GM23338 (cell line): ENCODE data around the gene CTDSP1. TPM values are rescaled to one million over a fixed set of nuclear protein-coding genes. Genes with fewer than 3 reads are reported as not detected.

Source experiments
- ATAC-seq: fragments of 200-7000 bp; cut with Tn5 transposase; 3 replicates; pipeline ENCODE4 v1.9.1; 2020
- DNase-seq: peaks from one replicate; pipeline ENCODE4 v3.0.0-alpha.2; 2015; ENCODE audit warnings: low spot score
- H2AFZ ChIP-seq: fragments of 200-600 bp; sonication (generic); 2 replicates; pipeline ENCODE4 v1.8.0; 2016; ENCODE audit warnings: antibody characterized with exemption, mild to moderate bottlenecking, moderate library complexity
- H3F3A ChIP-seq: fragments of 200-600 bp; sonication (generic); replicated peaks from 2 replicates; pipeline ENCODE4 v1.8.0; 2017; ENCODE audit warnings: antibody characterized with exemption, mixed run types, low read depth
- H3K27ac ChIP-seq: fragments of 200-600 bp; sonication (generic); 2 replicates; pipeline ENCODE4 v1.6.1; 2016; ENCODE audit warnings: low read depth
- H3K27me3 ChIP-seq: fragments of 200-600 bp; sonication (generic); 2 replicates; pipeline ENCODE4 v1.8.0; 2016; ENCODE audit warnings: mild to moderate bottlenecking, mixed run types, moderate library complexity; ENCODE audit not compliant: insufficient read depth
- H3K36me3 ChIP-seq: fragments of 200-600 bp; sonication (generic); 2 replicates; pipeline ENCODE4 v1.8.0; 2016; ENCODE audit warnings: mild to moderate bottlenecking; ENCODE audit not compliant: insufficient read depth
- H3K4me1 ChIP-seq: fragments of 200-600 bp; sonication (generic); 2 replicates; pipeline ENCODE4 v1.8.0; 2016; ENCODE audit warnings: mild to moderate bottlenecking, moderate library complexity; ENCODE audit not compliant: insufficient read depth
- H3K4me2 ChIP-seq: fragments of 200-600 bp; sonication (generic); 2 replicates; pipeline ENCODE4 v1.7.1; 2017; ENCODE audit warnings: mixed run types
- H3K4me3 ChIP-seq: fragments of 200-600 bp; sonication (generic); 2 replicates; pipeline ENCODE4 v1.6.1; 2016; ENCODE audit warnings: mixed run types
- H3K79me2 ChIP-seq: fragments of 200-600 bp; sonication (generic); replicated peaks from 2 replicates; pipeline ENCODE4 v1.8.0; 2017; ENCODE audit warnings: mild to moderate bottlenecking; ENCODE audit not compliant: insufficient read depth
- H3K9me2 ChIP-seq: fragments of 200-600 bp; sonication (generic); 2 replicates; pipeline ENCODE4 v1.8.0; 2017; ENCODE audit not compliant: insufficient read depth
- H4K20me1 ChIP-seq: fragments of 200-600 bp; sonication (generic); replicated peaks from 2 replicates; pipeline ENCODE4 v1.8.0; 2017; ENCODE audit warnings: mild to moderate bottlenecking; ENCODE audit not compliant: insufficient read depth
- H3K27ac Mint-ChIP-seq: 2 replicates; pipeline ENCODE4 v1.8.0; 2020; ENCODE audit warnings: inconsistent platforms, mild to moderate bottlenecking, moderate library complexity, mixed read lengths
- H3K27me3 Mint-ChIP-seq: 3 replicates; pipeline ENCODE4 v1.8.0; 2022; ENCODE audit warnings: low read depth, mild to moderate bottlenecking, moderate library complexity, mixed read lengths, inconsistent platforms; ENCODE audit not compliant: insufficient read depth, poor library complexity
- H3K36me3 Mint-ChIP-seq: 3 replicates; pipeline ENCODE4 v1.8.0; 2021; ENCODE audit warnings: low read depth, mild to moderate bottlenecking, inconsistent platforms, moderate library complexity, mixed read lengths
- H3K4me1 Mint-ChIP-seq: 3 replicates; pipeline ENCODE4 v1.8.0; 2020; ENCODE audit warnings: mild to moderate bottlenecking, inconsistent platforms, mixed read lengths
- H3K4me3 Mint-ChIP-seq: 3 replicates; pipeline ENCODE4 v1.8.0; 2021; ENCODE audit warnings: moderate library complexity, mild to moderate bottlenecking, inconsistent platforms, mixed read lengths
- H3K9me3 Mint-ChIP-seq: 3 replicates; pipeline ENCODE4 v1.8.0; 2020; ENCODE audit warnings: moderate library complexity, mild to moderate bottlenecking, inconsistent platforms, mixed read lengths
- CTCF ChIP-seq, 2 experiments: fragments of 200-600 bp in 1 of 2; sonication (generic) in 1 of 2; conservative IDR thresholded peaks; 2 replicates each; pipeline versions ENCODE4 v1.5.1 to v1.6.1; 2016 to 2017; ENCODE audit warnings: antibody characterized with exemption in 2 of 2, low read depth in 2 of 2, mild to moderate bottlenecking in 2 of 2, moderate library complexity in 1 of 2
- ETS1 ChIP-seq: IDR thresholded peaks from 2 replicates; pipeline ENCODE4 v1.6.1; 2016; ENCODE audit warnings: antibody characterized with exemption
- JUNB ChIP-seq: IDR thresholded peaks from one replicate; pipeline ENCODE4 v1.6.1; 2016; ENCODE audit warnings: antibody characterized with exemption; ENCODE audit not compliant: unreplicated experiment
- POLR2AphosphoS5 ChIP-seq: IDR thresholded peaks from 2 replicates; pipeline ENCODE4 v1.6.1; 2016; ENCODE audit warnings: antibody characterized with exemption, low read depth
- REST ChIP-seq: IDR thresholded peaks from one replicate; pipeline ENCODE4 v1.6.1; 2018; ENCODE audit warnings: antibody characterized with exemption; ENCODE audit not compliant: unreplicated experiment
- ZNF462 ChIP-seq: fragments of 250-450 bp; sonication (Bioruptor Pico); IDR thresholded peaks from 2 replicates; pipeline ENCODE4 v1.5.0; 2020; ENCODE audit warnings: mild to moderate bottlenecking, moderate library complexity
- polyA plus RNA-seq: library from polyadenylated mRNA; unstranded; fragments of >200 nt; fragmentation: Nextera tagmentation; extraction: Ambion mirVana; gene quantifications from 2 replicates; pipeline ENCODE4 v1.2.1, GENCODE V29; 2016
- total RNA-seq: library from RNA; depleted of rRNA; stranded (reverse); fragments of >200 nt; shearing (Covaris generic); gene quantifications from 2 replicates; pipeline ENCODE4 v1.2.3, GENCODE V29; 2014

Gene CTDSP1
- total and polyA plus RNA-seq, 2 experiments from 2014 or later: 6.7 to 21.8 TPM

GRCh38 chr2:218406209-218406948, 6.7 kb downstream of the CTDSP1 start:
- peak overlapping the region; percentile 99 for H3K27ac ChIP-seq
- peak overlapping the region; percentile 94 for H3K4me2 ChIP-seq
- TF ChIP-seq ETS1: peak; percentile 21; the same call in 1 of the 2 replicates
- TF ChIP-seq POLR2AphosphoS5: peak; percentile 25; the same call in 1 of the 2 replicates
- TF ChIP-seq JUNB: no peak
- no peak for TF ChIP-seq REST
- TF ChIP-seq ZNF462 (CRISPR knock-in tag): no peak
- TF ChIP-seq CTCF (conservative IDR thresholded peaks at IDR 0.05; ENCODE audit: low read depth in 2 of 2): peak; percentile 63 to 87
- peak overlapping the region; percentile 82 for H3K4me3 ChIP-seq
- H4K20me1 ChIP-seq: no peaks in the 10 kb centered on the region
- Mint-ChIP-seq H3K4me1 (peaks cover 22% of the 10 kb centered on the region), H3K27ac (peak overlapping the region; percentile 96), H3K36me3 (peaks cover 12% of the 10 kb centered on the region), H3K9me3 (no peaks in the 10 kb centered on the region), H3K4me3 (peak overlapping the region; percentile 81), H3K27me3 (peaks cover 7% of the 10 kb centered on the region)
- DNase-seq: peak; percentile 97
- peaks cover 27% of the 10 kb centered on the region for H3K4me1 ChIP-seq
- H3K36me3 ChIP-seq: no peaks in the 10 kb centered on the region
- H3K9me2 ChIP-seq: no peaks in the 10 kb centered on the region
- no peaks in the 10 kb centered on the region for H3K27me3 ChIP-seq
- H2AFZ ChIP-seq: peak overlapping the region; percentile 97
- H3K79me2 ChIP-seq: no peaks in the 10 kb centered on the region
- ATAC-seq: peak; percentile 82
- H3F3A ChIP-seq: peaks cover 17% of the 10 kb centered on the region
